Stomach (tissue), 9 donors: Measurements from ENCODE around the gene RNF11. TPM values are rescaled to one million over a fixed set of nuclear protein-coding genes. Genes with fewer than 3 reads are reported as not detected.

Experiments used
- DNase-seq, 2 donors: peaks; one replicate each; pipeline versions ENCODE4 v3.0.0 to v3.0.0-alpha.2; 2013 to 2019
- H3K27ac ChIP-seq, 5 donors: fragments of 200-600 bp in 4 of 5; sonication (generic) in 4 of 5; one replicate each; pipeline ENCODE4 v1.5.1; 2013 to 2019; ENCODE audit warnings: mild to moderate bottlenecking in 1 of 5, moderate library complexity in 1 of 5
- H3K27me3 ChIP-seq, 3 donors: fragments of 200-600 bp; sonication (generic); one replicate each; pipeline ENCODE4 v1.5.1; 2017 to 2019; ENCODE audit warnings: mixed run types in 1 of 3
- H3K36me3 ChIP-seq, 4 donors: fragments of 200-600 bp; sonication (generic); 1 replicate in 3 of 4; 2 replicates in 1 of 4; pipeline ENCODE4 v1.5.1; 2016 to 2019
- H3K4me1 ChIP-seq, 4 donors: fragments of 200-600 bp; sonication (generic); one replicate each; pipeline ENCODE4 v1.5.1; 2016 to 2019
- H3K4me3 ChIP-seq, 4 donors: fragments of 200-600 bp; sonication (generic) in 3 of 4; one replicate each; pipeline ENCODE4 v1.5.1; 2016 to 2019; ENCODE audit warnings: mild to moderate bottlenecking in 1 of 4
- H3K9me3 ChIP-seq, 4 donors: fragments of 200-600 bp; sonication (generic); one replicate each; pipeline ENCODE4 v1.5.1; 2016 to 2019
- EP300 ChIP-seq: sonication (generic); formaldehyde crosslinking; IDR thresholded peaks from one replicate; pipeline ENCODE4 v1.6.1; 2017; ENCODE audit warnings: antibody characterized with exemption
- POLR2A ChIP-seq, 4 donors: fragments of 450-650 bp; IDR thresholded peaks; one replicate each; pipeline ENCODE4 v1.6.1; 2016; ENCODE audit warnings: antibody characterized with exemption in 4 of 4, control low read depth in 2 of 4, mild to moderate bottlenecking in 1 of 4, moderate library complexity in 1 of 4
- POLR2AphosphoS5 ChIP-seq, 3 donors: sonication (generic); formaldehyde crosslinking; IDR thresholded peaks; one replicate each; pipeline ENCODE4 v1.6.1; 2016; ENCODE audit warnings: antibody characterized with exemption in 3 of 3
- WGBS, 5 donors: extraction: QIAGEN DNeasy Blood & Tissue Kit in 3 of 5; methylation state at CpG; one replicate each; pipeline versions ENCODE4 v1.1.5 to v1.1.7; 2013 to 2018; 5-methylcytosine and 5-hydroxymethylcytosine counted together
- intact Hi-C: fragments of 100-400 bp; cut with DNase I; formaldehyde crosslinking; loops from one replicate; pipeline ENCODE4 v1.15.1; 2023; ENCODE audit warnings: low total_unique reads
- polyA plus RNA-seq, 3 donors: library from polyadenylated mRNA; stranded (reverse); fragments of 200-250 nt; gene quantifications; one replicate each; pipeline ENCODE4 v1.2.3, GENCODE V29; 2013
- total RNA-seq, 5 donors: library from RNA; depleted of rRNA; stranded (reverse); fragments of >200 nt; gene quantifications; one replicate each; pipeline versions ENCODE4 v1.1.0 to v1.2.3, GENCODE V29; 2014 to 2016
- TF ChIP-seq, protein P1 (sequence below), 7 experiments: fragments of 450-650 bp in 4 of 7; fragments of 200-600 bp in 3 of 7; sonication (generic) in 3 of 7; IDR thresholded peaks; one replicate each; pipeline ENCODE4 v1.5.1; 2016 to 2019; ENCODE audit warnings: antibody characterized with exemption in 7 of 7, control low read depth in 2 of 7, mild to moderate bottlenecking in 1 of 7
- donor health status: healthy with polysubstance abuse.
- donor health status: Bipolar disorder and iron deficiency.
- donor health status: healthy.

The RNF11 gene
- total and polyA plus RNA-seq, 8 donors = 34.6 to 120 (median 74.4) TPM

- Histone ChIP-seq H3K27ac (no peak overlapping the region), H3K36me3 (peaks cover 0 to 16% (median 9%) of the 10 kb centered on the region in 4 donors), H3K9me3 (no peaks in the 10 kb centered on the region), H3K27me3 (no peaks in the 10 kb centered on the region), H3K4me3 (no peak overlapping the region), H3K4me1 (peaks cover 6 to 36% (median 20%) of the 10 kb centered on the region in 4 donors)
- peak in 1 of 2 donors; percentile 43 for DNase-seq
- peak in 1 of 3 donors; percentile 6 for TF ChIP-seq POLR2AphosphoS5 (IDR thresholded peaks at IDR 0.05)
- no peak for TF ChIP-seq EP300
- WGBS, 5 donors = 48 to 60% (median 56%) methylated on average over 5 of the region's 5 CpGs
- intact Hi-C loops = no loop called here
Measured at GRCh38 chr1:51281807-51282206, 45.7 kb downstream of the RNF11 start.

- Histone ChIP-seq H3K27ac (no peak overlapping the region), H3K9me3 (no peaks in the 10 kb centered on the region), H3K4me3 (no peak overlapping the region), H3K27me3 (no peaks in the 10 kb centered on the region), H3K4me1 (peaks cover 6 to 36% (median 20%) of the 10 kb centered on the region in 4 donors), H3K36me3 (peaks cover 0 to 17% (median 12%) of the 10 kb centered on the region in 4 donors)
- DNase-seq = no peak
- intact Hi-C loops = no loop called here
- TF ChIP-seq, protein P1, sequence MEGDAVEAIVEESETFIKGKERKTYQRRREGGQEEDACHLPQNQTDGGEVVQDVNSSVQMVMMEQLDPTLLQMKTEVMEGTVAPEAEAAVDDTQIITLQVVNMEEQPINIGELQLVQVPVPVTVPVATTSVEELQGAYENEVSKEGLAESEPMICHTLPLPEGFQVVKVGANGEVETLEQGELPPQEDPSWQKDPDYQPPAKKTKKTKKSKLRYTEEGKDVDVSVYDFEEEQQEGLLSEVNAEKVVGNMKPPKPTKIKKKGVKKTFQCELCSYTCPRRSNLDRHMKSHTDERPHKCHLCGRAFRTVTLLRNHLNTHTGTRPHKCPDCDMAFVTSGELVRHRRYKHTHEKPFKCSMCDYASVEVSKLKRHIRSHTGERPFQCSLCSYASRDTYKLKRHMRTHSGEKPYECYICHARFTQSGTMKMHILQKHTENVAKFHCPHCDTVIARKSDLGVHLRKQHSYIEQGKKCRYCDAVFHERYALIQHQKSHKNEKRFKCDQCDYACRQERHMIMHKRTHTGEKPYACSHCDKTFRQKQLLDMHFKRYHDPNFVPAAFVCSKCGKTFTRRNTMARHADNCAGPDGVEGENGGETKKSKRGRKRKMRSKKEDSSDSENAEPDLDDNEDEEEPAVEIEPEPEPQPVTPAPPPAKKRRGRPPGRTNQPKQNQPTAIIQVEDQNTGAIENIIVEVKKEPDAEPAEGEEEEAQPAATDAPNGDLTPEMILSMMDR (IDR thresholded peaks at IDR 0.05) = no peak
- TF ChIP-seq POLR2AphosphoS5 (IDR thresholded peaks at IDR 0.05) (no peak), EP300 (no peak), POLR2A (IDR thresholded peaks at IDR 0.05) (no peak)
- 82 to 99% (median 97%) methylated on average over 5 of the region's 5 CpGs for WGBS, 5 donors
Measured at GRCh38 chr1:51282605-51283004, 46.5 kb downstream of the RNF11 start.

DNA sequence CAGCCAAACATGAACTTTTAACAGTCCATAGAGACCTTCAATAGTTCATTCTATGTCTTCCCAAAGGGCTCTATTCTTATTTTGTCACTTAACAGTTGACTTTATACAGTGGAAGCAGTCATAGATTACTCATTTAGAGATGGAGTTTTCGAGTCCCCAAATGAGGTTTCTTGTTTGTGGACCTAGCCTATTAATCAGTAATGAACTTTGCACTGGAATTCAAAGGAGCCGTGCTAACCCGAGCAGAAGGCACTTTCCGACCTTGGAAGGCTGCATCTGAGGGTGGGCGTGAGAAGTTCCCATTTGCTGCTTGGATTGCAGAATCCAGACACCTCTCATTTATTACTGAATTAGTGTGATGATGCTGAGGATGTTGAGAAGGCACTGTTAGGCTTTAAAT is 47.9 kb downstream of the RNF11 start:
- DNase-seq = peak in 1 of 2 donors; percentile 51
- intact Hi-C loops = no loop called here
- H3K36me3 ChIP-seq = peaks cover 0 to 31% (median 24%) of the 10 kb centered on the region in 4 donors
- peaks cover 6 to 36% (median 20%) of the 10 kb centered on the region in 4 donors for H3K4me1 ChIP-seq
- TF ChIP-seq POLR2AphosphoS5 (IDR thresholded peaks at IDR 0.05) (no peak), EP300 (no peak), POLR2A (IDR thresholded peaks at IDR 0.05) (no peak)
- TF ChIP-seq, protein P1 (IDR thresholded peaks at IDR 0.05) = no peak
- H3K27me3 ChIP-seq = no peaks in the 10 kb centered on the region
- H3K27ac ChIP-seq = no peak overlapping the region
- 21 to 50% (median 49%) methylated on average over 5 of the region's 5 CpGs for WGBS, 5 donors
- no peaks in the 10 kb centered on the region for H3K9me3 ChIP-seq
- H3K4me3 ChIP-seq = no peak overlapping the region

DNA sequence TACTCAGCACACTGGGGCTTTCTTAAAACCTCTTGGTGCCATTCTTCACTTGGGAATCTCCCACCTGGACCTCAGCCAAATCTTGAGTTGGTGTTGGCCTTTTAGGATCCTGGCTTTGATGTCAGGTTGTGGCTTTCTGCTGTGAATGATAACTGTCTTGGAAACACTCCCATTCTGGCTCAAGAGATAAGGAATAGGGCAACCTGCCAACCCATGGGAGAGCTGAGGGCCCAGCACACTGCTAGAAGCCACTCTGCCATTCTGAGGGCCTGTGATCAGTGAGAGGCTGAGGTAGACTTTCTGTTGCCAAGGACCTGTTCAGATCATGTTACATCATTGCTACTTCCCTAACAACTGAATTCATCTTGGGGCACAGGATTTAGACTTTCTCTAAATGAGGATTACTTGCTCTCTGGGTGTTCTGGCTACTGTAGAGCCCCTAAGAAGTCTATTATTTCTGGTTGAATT is 48.4 kb downstream of the RNF11 start:
- peak in 2 of 3 donors; percentile 46 to 64 for TF ChIP-seq POLR2AphosphoS5 (IDR thresholded peaks at IDR 0.05)
- no peak for TF ChIP-seq POLR2A (IDR thresholded peaks at IDR 0.05)
- peaks cover 0 to 36% (median 23%) of the 10 kb centered on the region in 4 donors for H3K36me3 ChIP-seq
- intact Hi-C loops = no loop called here
- no peaks in the 10 kb centered on the region for H3K27me3 ChIP-seq
- peak overlapping the region in 3 of 5 donors; percentile 2 to 47 (median 35) for H3K27ac ChIP-seq
- H3K4me1 ChIP-seq = peaks cover 6 to 36% (median 20%) of the 10 kb centered on the region in 4 donors
- DNase-seq = peak; percentile 81 to 83
- no peaks in the 10 kb centered on the region for H3K9me3 ChIP-seq
- H3K4me3 ChIP-seq = no peak overlapping the region

- Histone ChIP-seq H3K4me1 (peaks cover 6 to 36% (median 20%) of the 10 kb centered on the region in 4 donors), H3K4me3 (no peak overlapping the region), H3K36me3 (peaks cover 0 to 36% (median 21%) of the 10 kb centered on the region in 4 donors), H3K27ac (peak overlapping the region in 3 of 5 donors; percentile 2 to 47 (median 35)), H3K27me3 (no peaks in the 10 kb centered on the region), H3K9me3 (no peaks in the 10 kb centered on the region)
- WGBS, 5 donors = 45 to 84% (median 62%) methylated on average over 1 of the region's 1 CpG
- TF ChIP-seq POLR2AphosphoS5 (IDR thresholded peaks at IDR 0.05) (no peak), EP300 (no peak), POLR2A (IDR thresholded peaks at IDR 0.05) (no peak)
- TF ChIP-seq, protein P1 (IDR thresholded peaks at IDR 0.05) = no peak
- no peak for DNase-seq
- intact Hi-C loops = no loop called here
Measured at GRCh38 chr1:51285055-51285454, 49.0 kb downstream of the RNF11 start.
